Spleen (tissue), 7 donors: ENCODE data around the gene CKM.

Experiments
- POLR2AphosphoS5 ChIP-seq, 3 donors: sonication (generic); formaldehyde crosslinking; IDR thresholded peaks; one replicate each; pipeline ENCODE4 v1.5.1; 2017; ENCODE audit warnings: antibody characterized with exemption in 3 of 3
- TF ChIP-seq, protein P1 (sequence below), 11 experiments: fragments of 200-600 bp in 7 of 11; fragments of 450-650 bp in 4 of 11; sonication (generic) in 4 of 11; IDR thresholded peaks in 8 of 11; conservative IDR thresholded peaks in 3 of 11; 1 replicate in 7 of 11; 2 replicates in 4 of 11; pipeline versions ENCODE4 v1.4.0 to v1.8.0; 2016 to 2021; ENCODE audit warnings: antibody characterized with exemption in 11 of 11, inconsistent platforms in 4 of 11, mild to moderate bottlenecking in 1 of 11
- donor health status: DM: no; HTN: no; CAD: no; lungs with moderate emphysema.
- donor health status: DM: no; HTN: no; CAD: no.
- donor health status: DM: no; HTN: no; CAD: no.

DNA sequence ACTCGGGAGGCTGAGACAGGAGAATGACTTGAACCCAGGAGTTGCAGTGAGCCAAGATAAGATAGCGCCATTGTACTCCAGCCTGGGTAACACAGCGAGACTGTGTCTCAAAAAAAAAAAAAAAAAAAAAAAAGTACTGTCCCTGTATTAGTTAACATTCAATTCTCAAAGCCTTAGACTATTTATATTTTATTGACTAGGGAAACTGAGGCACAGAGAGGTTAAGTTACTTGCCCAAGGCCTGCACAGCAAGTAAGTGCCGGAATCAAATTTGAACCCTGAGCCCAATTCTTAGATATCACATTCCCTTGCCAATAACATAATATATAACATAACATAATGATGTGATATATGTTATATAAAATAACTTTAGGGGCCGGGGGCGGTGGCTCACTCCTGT is 17.0 kb upstream of the CKM start:
- TF ChIP-seq, protein P1, sequence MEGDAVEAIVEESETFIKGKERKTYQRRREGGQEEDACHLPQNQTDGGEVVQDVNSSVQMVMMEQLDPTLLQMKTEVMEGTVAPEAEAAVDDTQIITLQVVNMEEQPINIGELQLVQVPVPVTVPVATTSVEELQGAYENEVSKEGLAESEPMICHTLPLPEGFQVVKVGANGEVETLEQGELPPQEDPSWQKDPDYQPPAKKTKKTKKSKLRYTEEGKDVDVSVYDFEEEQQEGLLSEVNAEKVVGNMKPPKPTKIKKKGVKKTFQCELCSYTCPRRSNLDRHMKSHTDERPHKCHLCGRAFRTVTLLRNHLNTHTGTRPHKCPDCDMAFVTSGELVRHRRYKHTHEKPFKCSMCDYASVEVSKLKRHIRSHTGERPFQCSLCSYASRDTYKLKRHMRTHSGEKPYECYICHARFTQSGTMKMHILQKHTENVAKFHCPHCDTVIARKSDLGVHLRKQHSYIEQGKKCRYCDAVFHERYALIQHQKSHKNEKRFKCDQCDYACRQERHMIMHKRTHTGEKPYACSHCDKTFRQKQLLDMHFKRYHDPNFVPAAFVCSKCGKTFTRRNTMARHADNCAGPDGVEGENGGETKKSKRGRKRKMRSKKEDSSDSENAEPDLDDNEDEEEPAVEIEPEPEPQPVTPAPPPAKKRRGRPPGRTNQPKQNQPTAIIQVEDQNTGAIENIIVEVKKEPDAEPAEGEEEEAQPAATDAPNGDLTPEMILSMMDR (IDR thresholded peaks at IDR 0.05 in 8 of 11, conservative IDR thresholded peaks at IDR 0.05 in 3 of 11): no peak
- no peak for TF ChIP-seq POLR2AphosphoS5 (IDR thresholded peaks at IDR 0.05)
